ENCODE data around the gene RYR1.
A peak's percentile ranks its signal among the peaks of the same experiment; 100 is the strongest.
"Not testable (repeated sequence)": the region's sequence is repeated elsewhere in the genome, so short reads cannot be mapped to it uniquely, and the experiment has no call there.

Gene RYR1

GRCh38 chr19:38405276-38405675, 28.2 kb upstream of the RYR1 start:
- in situ Hi-C loops (cut with HindIII; ENCODE audit: low pct_unique_long_range_greater_than_20kb, low sequenced_read_pairs) = no loop called here
- no peak for TF ChIP-seq JUND (IDR thresholded peaks at IDR 0.05; ENCODE audit: low read depth)
- DNase-seq (ENCODE audit: low read depth in 1 of 2, low spot score in 1 of 2) = no peak

GRCh38 chr19:38409631-38410133, 23.8 kb upstream of the RYR1 start:
- no peak for DNase-seq (ENCODE audit: low read depth in 1 of 2, low spot score in 1 of 2)
- TF ChIP-seq JUND (IDR thresholded peaks at IDR 0.05; ENCODE audit: low read depth) = no peak
- in situ Hi-C loops (cut with HindIII; ENCODE audit: low pct_unique_long_range_greater_than_20kb, low sequenced_read_pairs) = no loop called here

- DNase-seq (ENCODE audit: low read depth in 1 of 2, low spot score in 1 of 2); in situ Hi-C loops (cut with HindIII; ENCODE audit: low pct_unique_long_range_greater_than_20kb, low sequenced_read_pairs): not testable (repeated sequence)
Observed at GRCh38 chr19:38410407-38410806, 23.1 kb upstream of the RYR1 start.

GRCh38 chr19:38411041-38411712, 22.3 kb upstream of the RYR1 start:
- no peak for DNase-seq (ENCODE audit: low read depth in 1 of 2, low spot score in 1 of 2)
- in situ Hi-C loops (cut with HindIII; ENCODE audit: low pct_unique_long_range_greater_than_20kb, low sequenced_read_pairs) = no loop called here
- no peak for TF ChIP-seq JUND (IDR thresholded peaks at IDR 0.05; ENCODE audit: low read depth)

- in situ Hi-C loops (cut with HindIII; ENCODE audit: low pct_unique_long_range_greater_than_20kb, low sequenced_read_pairs); DNase-seq (ENCODE audit: low read depth in 1 of 2, low spot score in 1 of 2): not testable (repeated sequence)
Observed at GRCh38 chr19:38411898-38412297, 21.6 kb upstream of the RYR1 start.

GRCh38 chr19:38412491-38412890, 21.0 kb upstream of the RYR1 start:
- in situ Hi-C loops (cut with HindIII; ENCODE audit: low pct_unique_long_range_greater_than_20kb, low sequenced_read_pairs) = no loop called here
- no peak for TF ChIP-seq JUND (IDR thresholded peaks at IDR 0.05; ENCODE audit: low read depth)
- DNase-seq (ENCODE audit: low read depth in 1 of 2, low spot score in 1 of 2) = no peak

GRCh38 chr19:38412961-38413360, 20.5 kb upstream of the RYR1 start:
- in situ Hi-C loops (cut with HindIII; ENCODE audit: low pct_unique_long_range_greater_than_20kb, low sequenced_read_pairs) = no loop called here
- DNase-seq (ENCODE audit: low read depth in 1 of 2, low spot score in 1 of 2) = no peak
- no peak for TF ChIP-seq JUND (IDR thresholded peaks at IDR 0.05; ENCODE audit: low read depth)

GRCh38 chr19:38413416-38413815, 20.1 kb upstream of the RYR1 start:
- in situ Hi-C loops (cut with HindIII; ENCODE audit: low pct_unique_long_range_greater_than_20kb, low sequenced_read_pairs) = no loop called here
- DNase-seq (ENCODE audit: low read depth in 1 of 2, low spot score in 1 of 2) = no peak
- TF ChIP-seq JUND (IDR thresholded peaks at IDR 0.05; ENCODE audit: low read depth) = no peak

GRCh38 chr19:38417146-38417543, 16.3 kb upstream of the RYR1 start:
- DNase-seq (ENCODE audit: low read depth in 1 of 2, low spot score in 1 of 2) = no peak
- in situ Hi-C loops (cut with HindIII; ENCODE audit: low pct_unique_long_range_greater_than_20kb, low sequenced_read_pairs) = no loop called here
- no peak for TF ChIP-seq JUND (IDR thresholded peaks at IDR 0.05; ENCODE audit: low read depth)

- in situ Hi-C loops (cut with HindIII; ENCODE audit: low pct_unique_long_range_greater_than_20kb, low sequenced_read_pairs) = no loop called here
- no peak for TF ChIP-seq JUND (IDR thresholded peaks at IDR 0.05; ENCODE audit: low read depth)
- peak; percentile 35 to 68 for DNase-seq (ENCODE audit: low read depth in 1 of 2, low spot score in 1 of 2)
Observed at GRCh38 chr19:38417544-38418506, 15.7 kb upstream of the RYR1 start.

GRCh38 chr19:38420935-38421334, 12.6 kb upstream of the RYR1 start:
- in situ Hi-C loops (cut with HindIII; ENCODE audit: low pct_unique_long_range_greater_than_20kb, low sequenced_read_pairs) = no loop called here
- no peak for DNase-seq (ENCODE audit: low read depth in 1 of 2, low spot score in 1 of 2)
- TF ChIP-seq JUND (IDR thresholded peaks at IDR 0.05; ENCODE audit: low read depth) = no peak

GRCh38 chr19:38421856-38422255, 11.6 kb upstream of the RYR1 start:
- no peak for TF ChIP-seq JUND (IDR thresholded peaks at IDR 0.05; ENCODE audit: low read depth)
- DNase-seq (ENCODE audit: low read depth in 1 of 2, low spot score in 1 of 2) = no peak
- in situ Hi-C loops (cut with HindIII; ENCODE audit: low pct_unique_long_range_greater_than_20kb, low sequenced_read_pairs) = no loop called here

- in situ Hi-C loops (cut with HindIII; ENCODE audit: low pct_unique_long_range_greater_than_20kb, low sequenced_read_pairs) = no loop called here
- TF ChIP-seq JUND (IDR thresholded peaks at IDR 0.05; ENCODE audit: low read depth) = no peak
- no peak for DNase-seq (ENCODE audit: low read depth in 1 of 2, low spot score in 1 of 2)
Observed at GRCh38 chr19:38422438-38422837, 11.1 kb upstream of the RYR1 start.
